Measurements from ENCODE around the gene SF3B2. TPM values are rescaled to one million over a fixed set of nuclear protein-coding genes. Genes with fewer than 3 reads are reported as not detected.

SF3B2 gene
- total and polyA plus RNA-seq, 9 of the 15 experiments (the other 6 are each of a cell fraction or from before 2014, with no cell fraction given): 58.3 to 248 (median 157) TPM

- Histone ChIP-seq H3K27ac (ENCODE audit: extremely low read depth, low read depth, low read length) (no peak overlapping the region), H3K9me3 (replicated peaks; ENCODE audit: control insufficient read depth, insufficient read depth, low read depth, low read length) (no peaks in the 10 kb centered on the region), H3K9ac (ENCODE audit: insufficient read depth in 1 of 2, low read depth in 2 of 2, low read length in 2 of 2) (peak overlapping the region in 1 of 2 experiments; percentile 75; a peak in 2 of 4 replicates), H3K9me1 (ENCODE audit: control insufficient read depth, insufficient read depth, low read length) (no peaks in the 10 kb centered on the region), H3K4me1 (replicated peaks in 1 of 2; ENCODE audit: control insufficient read depth in 2 of 2, insufficient read depth in 2 of 2, low read length in 2 of 2) (peaks cover 23 to 28% of the 10 kb centered on the region in 2 experiments; a peak in 4 of 5 replicates), H4K20me1 (replicated peaks; ENCODE audit: control insufficient read depth, insufficient read depth, low read length) (no peaks in the 10 kb centered on the region), H3K4me3 (no peak overlapping the region), H3K36me3 (ENCODE audit: control insufficient read depth, insufficient read depth, low read length) (peaks cover 29% of the 10 kb centered on the region; the same call in 2 of the 3 replicates), H3K4me2 (ENCODE audit: insufficient read depth, low read length) (no peak overlapping the region), H3K79me2 (ENCODE audit: control insufficient read depth, insufficient read depth, low read length) (peaks cover 24% of the 10 kb centered on the region), H2AFZ (ENCODE audit: low read depth, low read length) (no peak overlapping the region), H3K27me3 (ENCODE audit: control insufficient read depth in 2 of 2, insufficient read depth in 2 of 2, low read length in 2 of 2) (no peaks in the 10 kb centered on the region)
- DNase-seq (ENCODE audit: extremely low read depth in 1 of 4, low spot score in 3 of 4) (no peak), FAIRE-seq (no peak), ATAC-seq (no peak)
- WGBS (ENCODE audit: insufficient coverage, low coverage, missing lambda C conversion rate): 86% methylated on average over 11 of the region's 13 CpGs
- in situ Hi-C loops (cut with MboI) (no loop called here), intact Hi-C loops (cut with micrococcal nuclease) (no loop called here)
- TF ChIP-seq RBFOX2 (IDR thresholded peaks at IDR 0.05; ENCODE audit: low read depth, low read length) (peak; percentile 59; the same call in 1 of the 2 replicates), YY1 (IDR thresholded peaks at IDR 0.05; ENCODE audit: borderline replicate concordance in 1 of 3, control insufficient read depth in 1 of 3, extremely low read depth in 1 of 3, insufficient read depth in 3 of 3, insufficient read length in 1 of 3, insufficient replicate concordance in 2 of 3, low read depth in 1 of 3, low read length in 2 of 3) (no peak), ZBTB11 (CRISPR knock-in tag; IDR thresholded peaks at IDR 0.05) (0 out of 6 replicates have a peak, but pooled peaks of 1 of the 3 experiments have one; percentile 9), HES1 (IDR thresholded peaks at IDR 0.05; ENCODE audit: low read depth) (no peak), POLR2G (IDR thresholded peaks at IDR 0.05; ENCODE audit: low read depth, low read length) (peak; percentile 58)
- TF ChIP-seq, protein P1, sequence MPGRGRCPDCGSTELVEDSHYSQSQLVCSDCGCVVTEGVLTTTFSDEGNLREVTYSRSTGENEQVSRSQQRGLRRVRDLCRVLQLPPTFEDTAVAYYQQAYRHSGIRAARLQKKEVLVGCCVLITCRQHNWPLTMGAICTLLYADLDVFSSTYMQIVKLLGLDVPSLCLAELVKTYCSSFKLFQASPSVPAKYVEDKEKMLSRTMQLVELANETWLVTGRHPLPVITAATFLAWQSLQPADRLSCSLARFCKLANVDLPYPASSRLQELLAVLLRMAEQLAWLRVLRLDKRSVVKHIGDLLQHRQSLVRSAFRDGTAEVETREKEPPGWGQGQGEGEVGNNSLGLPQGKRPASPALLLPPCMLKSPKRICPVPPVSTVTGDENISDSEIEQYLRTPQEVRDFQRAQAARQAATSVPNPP (IDR thresholded peaks at IDR 0.05; ENCODE audit: borderline replicate concordance, insufficient read depth, insufficient read length): no peak
- POLR2A ChIA-PET: interaction anchor here (0.7 to 3.3 kb wide), 5 partner anchors 8 to 118 kb away, joined by 3 to 13 read pairs (median 3); partner anchors contain the start of gene FIBP
- no TSS peak for BruUV-seq (replicated peaks)
- CTCF ChIA-PET (ENCODE audit: low intra/inter-chr PET ratio): no interaction called here
These were observed 45.9 kb upstream of the SF3B2 start for GRCh38 chr11:66006134-66006890.

All from K562 (cell line).